ENCODE data around the gene PLCXD1. TPM values are rescaled to one million over a fixed set of nuclear protein-coding genes. Genes with fewer than 3 reads are reported as not detected.
"Not testable (repeated sequence)": the region's sequence is repeated elsewhere in the genome, so short reads cannot be mapped to it uniquely, and the experiment has no call there.

The PLCXD1 gene
- total and polyA plus RNA-seq, 4 donors: 13.4 to 41.5 (median 28.2) TPM

DNA sequence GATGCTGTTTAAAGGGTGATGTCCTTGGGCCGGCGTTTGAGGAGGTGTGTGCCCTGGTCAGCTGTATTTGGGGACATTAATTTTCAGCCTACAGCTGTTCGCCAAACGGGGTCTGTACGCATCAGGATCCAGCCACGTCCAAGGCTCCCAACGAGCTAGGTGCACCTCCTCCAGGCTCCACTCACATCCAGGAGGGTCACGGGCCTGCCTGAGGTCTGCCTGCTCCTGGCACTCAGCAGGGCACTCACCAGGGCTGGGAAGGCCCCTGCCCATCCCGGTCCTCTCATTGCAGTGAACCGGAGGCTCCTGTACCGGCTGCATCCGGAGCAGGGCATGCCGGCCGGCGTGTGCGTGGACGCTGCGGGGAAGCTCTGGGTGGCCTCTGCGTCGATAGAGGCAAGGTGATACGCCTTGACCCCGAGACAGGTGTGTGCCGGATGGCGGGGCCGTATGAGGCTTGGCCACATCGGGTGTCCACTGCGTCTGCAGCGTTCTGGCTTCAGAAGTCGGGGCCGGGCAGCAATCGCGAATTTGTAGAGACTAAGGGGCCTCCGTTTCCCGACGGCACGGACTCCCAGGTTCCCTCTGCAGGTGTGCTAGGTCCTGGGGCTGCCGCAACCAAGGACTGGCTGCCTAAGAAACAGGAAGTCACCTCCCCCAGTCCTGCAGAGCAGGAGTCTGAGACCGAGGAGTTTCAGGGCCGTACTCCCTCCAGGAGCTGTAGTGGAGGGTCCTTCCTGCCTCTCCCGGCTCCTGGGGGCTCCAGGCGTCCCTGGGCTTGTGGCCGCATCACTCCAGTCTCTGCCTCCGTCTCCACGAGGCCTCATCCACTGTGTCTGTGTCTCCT, 27.5 kb upstream of the PLCXD1 start:
- 89 to 94% methylated on average over 44 of the region's 44 CpGs for WGBS, 2 donors

DNA sequence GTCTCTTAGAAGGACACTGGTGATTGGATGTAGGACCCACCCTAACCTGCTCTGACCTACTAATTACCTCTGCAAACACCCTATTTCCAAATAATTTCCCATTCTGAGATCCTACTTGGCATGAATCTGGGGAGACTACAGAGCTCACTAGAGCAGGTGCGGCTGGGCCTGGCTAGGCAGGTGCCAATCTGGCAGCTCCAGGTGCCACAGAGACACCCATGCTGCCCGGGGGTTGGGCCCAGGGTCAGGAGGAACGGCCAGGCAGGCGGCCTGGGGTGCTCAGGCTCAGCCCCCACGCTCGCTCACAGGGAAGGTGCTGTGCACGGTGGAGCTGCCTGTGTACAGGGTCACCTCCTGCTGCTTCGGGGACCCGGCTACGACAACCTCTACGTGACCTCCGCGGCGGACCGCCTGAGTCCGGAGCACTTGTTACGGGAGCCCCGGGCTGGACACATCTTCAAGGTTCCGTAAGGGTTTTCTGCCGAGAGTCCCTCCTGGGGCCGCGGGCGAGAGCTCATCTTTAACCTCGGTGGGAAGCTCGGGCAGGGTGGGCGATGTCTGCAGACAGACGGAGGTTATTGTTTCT, 26.5 kb upstream of the PLCXD1 start:
- Histone ChIP-seq H3K9ac (ENCODE audit: insufficient read depth in 1 of 2, low read length in 2 of 2) (no peak overlapping the region), H3K4me3 (no peak overlapping the region), H3K9me3 (ENCODE audit: control insufficient read depth in 4 of 4, insufficient read depth in 3 of 4, low read length in 3 of 4) (peaks cover 0 to 4% (median 0%) of the 10 kb centered on the region in 4 donors), H3K27me3 (ENCODE audit: control insufficient read depth in 3 of 3, insufficient read depth in 3 of 3, low read length in 2 of 3) (no peaks in the 10 kb centered on the region), H3K27ac (ENCODE audit: low read depth in 1 of 2, low read length in 1 of 2) (no peak overlapping the region), H3K4me1 (ENCODE audit: control insufficient read depth in 5 of 5, insufficient read depth in 5 of 5, low read length in 5 of 5) (no peaks in the 10 kb centered on the region), H3K36me3 (ENCODE audit: control insufficient read depth in 4 of 4, insufficient read depth in 4 of 4, low read length in 4 of 4) (no peaks in the 10 kb centered on the region)
- TF ChIP-seq, protein P1, sequence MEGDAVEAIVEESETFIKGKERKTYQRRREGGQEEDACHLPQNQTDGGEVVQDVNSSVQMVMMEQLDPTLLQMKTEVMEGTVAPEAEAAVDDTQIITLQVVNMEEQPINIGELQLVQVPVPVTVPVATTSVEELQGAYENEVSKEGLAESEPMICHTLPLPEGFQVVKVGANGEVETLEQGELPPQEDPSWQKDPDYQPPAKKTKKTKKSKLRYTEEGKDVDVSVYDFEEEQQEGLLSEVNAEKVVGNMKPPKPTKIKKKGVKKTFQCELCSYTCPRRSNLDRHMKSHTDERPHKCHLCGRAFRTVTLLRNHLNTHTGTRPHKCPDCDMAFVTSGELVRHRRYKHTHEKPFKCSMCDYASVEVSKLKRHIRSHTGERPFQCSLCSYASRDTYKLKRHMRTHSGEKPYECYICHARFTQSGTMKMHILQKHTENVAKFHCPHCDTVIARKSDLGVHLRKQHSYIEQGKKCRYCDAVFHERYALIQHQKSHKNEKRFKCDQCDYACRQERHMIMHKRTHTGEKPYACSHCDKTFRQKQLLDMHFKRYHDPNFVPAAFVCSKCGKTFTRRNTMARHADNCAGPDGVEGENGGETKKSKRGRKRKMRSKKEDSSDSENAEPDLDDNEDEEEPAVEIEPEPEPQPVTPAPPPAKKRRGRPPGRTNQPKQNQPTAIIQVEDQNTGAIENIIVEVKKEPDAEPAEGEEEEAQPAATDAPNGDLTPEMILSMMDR (IDR thresholded peaks at IDR 0.05; ENCODE audit: control extremely low read depth, extremely low read depth): no peak
- WGBS, 2 donors: 92 to 96% methylated on average over 27 of the region's 27 CpGs
- DNase-seq (no peak), ATAC-seq (ENCODE audit: insufficient read depth, low FRiP score) (no peak)

More for the DNA sequence above, 27.5 kb upstream of the PLCXD1 start:
- DNase-seq (peak in 1 of 3 donors; percentile 4), ATAC-seq (ENCODE audit: insufficient read depth, low FRiP score) (no peak)
- H3K4me1 ChIP-seq (ENCODE audit: control insufficient read depth in 5 of 5, insufficient read depth in 5 of 5, low read length in 5 of 5): no peaks in the 10 kb centered on the region
- H3K27me3 ChIP-seq (ENCODE audit: control insufficient read depth in 3 of 3, insufficient read depth in 3 of 3, low read length in 2 of 3): no peaks in the 10 kb centered on the region
- no peak overlapping the region for H3K4me3 ChIP-seq
- no peak overlapping the region for H3K27ac ChIP-seq (ENCODE audit: low read depth in 1 of 2, low read length in 1 of 2)
- H3K9me3 ChIP-seq (ENCODE audit: control insufficient read depth in 4 of 4, insufficient read depth in 3 of 4, low read length in 3 of 4): peaks cover 0 to 3% (median 0%) of the 10 kb centered on the region in 4 donors
- H3K36me3 ChIP-seq (ENCODE audit: control insufficient read depth in 4 of 4, insufficient read depth in 4 of 4, low read length in 4 of 4): no peaks in the 10 kb centered on the region
- no peak overlapping the region for H3K9ac ChIP-seq (ENCODE audit: insufficient read depth in 1 of 2, low read length in 2 of 2)
- TF ChIP-seq, protein P1 (IDR thresholded peaks at IDR 0.05; ENCODE audit: control extremely low read depth, extremely low read depth): no peak

DNA sequence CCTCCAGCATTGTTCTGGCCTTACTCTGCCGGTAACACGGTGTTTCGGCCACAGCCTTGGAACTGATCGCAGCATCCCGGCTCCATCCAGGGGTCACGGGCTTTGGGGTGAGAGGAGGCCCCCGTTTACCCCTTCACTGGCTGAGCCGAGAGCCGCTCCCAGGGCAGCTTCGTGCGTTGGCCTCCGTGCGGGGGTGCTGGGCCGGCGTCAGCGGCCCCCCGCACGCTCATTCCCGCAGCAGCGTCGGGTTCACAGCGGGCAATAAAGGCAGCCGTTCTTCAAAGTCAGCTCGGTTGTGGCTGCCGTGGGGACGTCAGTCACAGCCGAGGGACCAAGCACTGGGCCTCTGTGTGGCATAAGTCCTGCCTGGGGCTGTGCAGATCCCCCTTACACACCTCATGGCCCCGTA, 25.3 kb upstream of the PLCXD1 start:
- Histone ChIP-seq H3K9ac (ENCODE audit: insufficient read depth in 1 of 2, low read length in 2 of 2) (no peak overlapping the region), H3K36me3 (ENCODE audit: control insufficient read depth in 4 of 4, insufficient read depth in 4 of 4, low read length in 4 of 4) (no peaks in the 10 kb centered on the region), H3K27ac (ENCODE audit: low read depth in 1 of 2, low read length in 1 of 2) (no peak overlapping the region), H3K4me1 (ENCODE audit: control insufficient read depth in 5 of 5, insufficient read depth in 5 of 5, low read length in 5 of 5) (no peaks in the 10 kb centered on the region), H3K4me3 (no peak overlapping the region), H3K9me3 (ENCODE audit: control insufficient read depth in 4 of 4, insufficient read depth in 3 of 4, low read length in 3 of 4) (peaks cover 0 to 4% (median 0%) of the 10 kb centered on the region in 4 donors), H3K27me3 (ENCODE audit: control insufficient read depth in 3 of 3, insufficient read depth in 3 of 3, low read length in 2 of 3) (no peaks in the 10 kb centered on the region)
- no peak for ATAC-seq (ENCODE audit: insufficient read depth, low FRiP score)
- WGBS, 2 donors: 78 to 91% methylated on average over 28 of the region's 28 CpGs
- TF ChIP-seq, protein P1 (IDR thresholded peaks at IDR 0.05; ENCODE audit: control extremely low read depth, extremely low read depth): no peak
- no peak for DNase-seq

DNA sequence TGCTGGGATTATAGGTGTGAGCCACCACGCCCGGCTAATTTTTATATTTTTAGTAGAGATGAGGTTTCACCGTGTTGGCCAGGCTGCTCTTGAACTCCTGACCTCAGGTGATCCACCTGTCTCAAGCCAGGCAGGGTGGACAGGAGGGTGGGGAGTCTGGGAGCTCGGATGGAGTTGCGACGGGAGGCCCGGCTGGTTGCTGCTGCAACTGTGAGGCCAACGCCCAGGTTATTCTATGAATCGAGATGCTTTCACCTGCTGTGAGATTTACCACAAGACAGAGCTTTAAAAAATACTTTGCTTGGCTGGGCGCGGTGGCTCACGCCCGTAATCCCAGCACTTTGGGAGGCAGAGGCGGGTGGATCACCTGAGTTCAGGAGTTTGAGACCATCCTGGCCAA, 24.1 kb upstream of the PLCXD1 start:
- H3K27ac ChIP-seq (ENCODE audit: low read depth in 1 of 2, low read length in 1 of 2); DNase-seq; H3K27me3 ChIP-seq (ENCODE audit: control insufficient read depth in 3 of 3, insufficient read depth in 3 of 3, low read length in 2 of 3); H3K4me1 ChIP-seq (ENCODE audit: control insufficient read depth in 5 of 5, insufficient read depth in 5 of 5, low read length in 5 of 5); H3K9ac ChIP-seq (ENCODE audit: insufficient read depth in 1 of 2, low read length in 2 of 2); H3K4me3 ChIP-seq; ATAC-seq (ENCODE audit: insufficient read depth, low FRiP score); H3K9me3 ChIP-seq (ENCODE audit: control insufficient read depth in 4 of 4, insufficient read depth in 3 of 4, low read length in 3 of 4); H3K36me3 ChIP-seq (ENCODE audit: control insufficient read depth in 4 of 4, insufficient read depth in 4 of 4, low read length in 4 of 4): not testable (repeated sequence)
- 91 to 94% methylated on average over 14 of the region's 14 CpGs for WGBS, 2 donors
